ENCODE results near the gene KHDC1L.

- TF ChIP-seq CTCF (IDR thresholded peaks at IDR 0.05; ENCODE audit: low read depth, low read length, missing input control) (no peak), JUND (IDR thresholded peaks at IDR 0.05) (no peak), MAX (IDR thresholded peaks at IDR 0.05) (no peak), EGR1 (IDR thresholded peaks at IDR 0.05; ENCODE audit: low read depth in 2 of 2) (no peak)
Observed at GRCh38 chr6:73227606-73228255, 2.4 kb upstream of the KHDC1L start.

All from liver (tissue), 3 donors.